ENCODE measurements around the gene MBP. TPM values are rescaled to one million over a fixed set of nuclear protein-coding genes. Genes with fewer than 3 reads are reported as not detected.

The MBP gene
- total RNA-seq, 1 donor from 2014 or later: 14.5 TPM

DNA sequence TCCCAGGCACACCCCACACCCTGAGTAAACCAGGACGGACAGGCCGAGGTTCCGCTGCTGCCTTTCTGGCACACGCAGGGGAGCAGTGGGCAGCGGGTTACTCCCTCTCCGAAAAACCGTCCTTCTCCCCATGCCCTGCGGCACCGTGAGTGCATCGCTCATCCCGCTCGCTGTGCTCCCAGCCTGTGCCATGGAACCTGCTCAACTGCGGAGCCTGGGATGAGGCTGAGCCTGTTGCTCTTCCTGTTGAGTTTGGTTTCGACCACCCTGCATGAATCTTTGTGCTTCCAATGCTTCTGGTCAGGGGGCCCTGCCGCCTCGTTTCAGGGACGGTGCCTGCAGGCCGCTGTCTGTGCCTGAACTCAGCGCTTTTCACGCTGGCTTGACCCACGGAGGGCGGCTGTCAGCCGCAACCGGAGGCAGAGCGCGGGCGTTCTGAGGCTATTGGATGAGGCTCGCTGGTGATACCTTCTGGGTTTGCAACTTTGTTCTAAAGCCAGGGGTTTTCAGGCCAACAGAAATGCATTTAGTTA lies 106.7 kb downstream of the MBP start:
- H3K27me3 Mint-ChIP-seq: no peaks in the 10 kb centered on the region
- no peak overlapping the region for H3K4me3 Mint-ChIP-seq
- H3K4me1 Mint-ChIP-seq (ENCODE audit: unreplicated experiment): peaks cover 8% of the 10 kb centered on the region
- no peak for DNase-seq (ENCODE audit: extremely low spot score, unreplicated experiment)
- peaks cover 7% of the 10 kb centered on the region for H3K36me3 Mint-ChIP-seq
- no peak overlapping the region for H3K27ac Mint-ChIP-seq
- TF ChIP-seq, protein P1, sequence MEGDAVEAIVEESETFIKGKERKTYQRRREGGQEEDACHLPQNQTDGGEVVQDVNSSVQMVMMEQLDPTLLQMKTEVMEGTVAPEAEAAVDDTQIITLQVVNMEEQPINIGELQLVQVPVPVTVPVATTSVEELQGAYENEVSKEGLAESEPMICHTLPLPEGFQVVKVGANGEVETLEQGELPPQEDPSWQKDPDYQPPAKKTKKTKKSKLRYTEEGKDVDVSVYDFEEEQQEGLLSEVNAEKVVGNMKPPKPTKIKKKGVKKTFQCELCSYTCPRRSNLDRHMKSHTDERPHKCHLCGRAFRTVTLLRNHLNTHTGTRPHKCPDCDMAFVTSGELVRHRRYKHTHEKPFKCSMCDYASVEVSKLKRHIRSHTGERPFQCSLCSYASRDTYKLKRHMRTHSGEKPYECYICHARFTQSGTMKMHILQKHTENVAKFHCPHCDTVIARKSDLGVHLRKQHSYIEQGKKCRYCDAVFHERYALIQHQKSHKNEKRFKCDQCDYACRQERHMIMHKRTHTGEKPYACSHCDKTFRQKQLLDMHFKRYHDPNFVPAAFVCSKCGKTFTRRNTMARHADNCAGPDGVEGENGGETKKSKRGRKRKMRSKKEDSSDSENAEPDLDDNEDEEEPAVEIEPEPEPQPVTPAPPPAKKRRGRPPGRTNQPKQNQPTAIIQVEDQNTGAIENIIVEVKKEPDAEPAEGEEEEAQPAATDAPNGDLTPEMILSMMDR (conservative IDR thresholded peaks at IDR 0.05): no peak
- no peaks in the 10 kb centered on the region for H3K9me3 Mint-ChIP-seq

DNA sequence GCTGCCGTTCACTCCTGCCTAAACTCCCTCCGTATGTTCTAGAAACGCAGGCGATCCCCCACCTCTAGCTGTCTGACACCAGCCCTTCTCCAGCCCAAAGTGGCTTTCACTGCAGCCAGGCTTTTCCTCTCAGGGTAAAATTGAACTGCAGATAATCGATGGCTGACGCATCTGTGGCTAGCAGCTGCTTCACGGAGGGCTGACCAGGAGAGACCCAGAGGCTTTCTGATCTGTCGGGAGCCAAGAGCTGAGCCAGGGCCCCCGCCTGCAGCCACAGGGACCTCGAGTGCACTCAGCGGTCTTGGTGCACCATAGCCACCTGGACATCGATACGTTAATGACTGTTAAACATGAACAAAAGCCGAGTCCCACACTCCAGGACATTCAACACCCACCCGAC lies 107.5 kb downstream of the MBP start:
- Mint-ChIP-seq H3K9me3 (no peaks in the 10 kb centered on the region), H3K27me3 (no peaks in the 10 kb centered on the region), H3K27ac (no peak overlapping the region)

DNA sequence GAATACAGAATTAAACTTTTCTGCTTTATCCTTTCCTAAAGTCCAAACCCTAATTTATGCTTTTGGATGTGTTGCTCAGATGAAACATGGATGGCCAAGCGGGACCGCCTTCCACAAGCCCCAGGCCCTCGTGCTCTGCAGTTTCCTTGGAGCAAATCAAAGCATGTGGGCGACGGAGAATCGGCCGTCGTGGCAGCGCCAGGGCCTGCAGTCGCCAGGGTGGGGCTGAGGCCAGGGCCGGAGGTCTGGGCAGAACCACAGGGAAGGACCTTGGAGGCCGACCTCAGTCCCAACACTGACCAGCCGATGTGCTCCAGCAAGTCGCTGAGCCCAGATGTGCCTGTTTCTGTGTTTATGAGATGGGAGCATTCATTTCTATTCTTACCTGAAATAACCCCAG lies 108.1 kb downstream of the MBP start:
- H3K27ac Mint-ChIP-seq: no peak overlapping the region
- H3K36me3 Mint-ChIP-seq: peaks cover 1% of the 10 kb centered on the region
- H3K27me3 Mint-ChIP-seq: no peaks in the 10 kb centered on the region
- no peak overlapping the region for H3K4me3 Mint-ChIP-seq
- H3K4me1 Mint-ChIP-seq (ENCODE audit: unreplicated experiment): peaks cover 8% of the 10 kb centered on the region
- TF ChIP-seq, protein P1 (conservative IDR thresholded peaks at IDR 0.05): no peak
- H3K9me3 Mint-ChIP-seq: no peaks in the 10 kb centered on the region
- DNase-seq (ENCODE audit: extremely low spot score, unreplicated experiment): no peak

More for the DNA sequence above, 107.5 kb downstream of the MBP start:
- DNase-seq (ENCODE audit: extremely low spot score, unreplicated experiment): no peak
- TF ChIP-seq, protein P1 (conservative IDR thresholded peaks at IDR 0.05): no peak
- no peak overlapping the region for H3K4me3 Mint-ChIP-seq
- peaks cover 6% of the 10 kb centered on the region for H3K36me3 Mint-ChIP-seq
- peaks cover 8% of the 10 kb centered on the region for H3K4me1 Mint-ChIP-seq (ENCODE audit: unreplicated experiment)

DNA sequence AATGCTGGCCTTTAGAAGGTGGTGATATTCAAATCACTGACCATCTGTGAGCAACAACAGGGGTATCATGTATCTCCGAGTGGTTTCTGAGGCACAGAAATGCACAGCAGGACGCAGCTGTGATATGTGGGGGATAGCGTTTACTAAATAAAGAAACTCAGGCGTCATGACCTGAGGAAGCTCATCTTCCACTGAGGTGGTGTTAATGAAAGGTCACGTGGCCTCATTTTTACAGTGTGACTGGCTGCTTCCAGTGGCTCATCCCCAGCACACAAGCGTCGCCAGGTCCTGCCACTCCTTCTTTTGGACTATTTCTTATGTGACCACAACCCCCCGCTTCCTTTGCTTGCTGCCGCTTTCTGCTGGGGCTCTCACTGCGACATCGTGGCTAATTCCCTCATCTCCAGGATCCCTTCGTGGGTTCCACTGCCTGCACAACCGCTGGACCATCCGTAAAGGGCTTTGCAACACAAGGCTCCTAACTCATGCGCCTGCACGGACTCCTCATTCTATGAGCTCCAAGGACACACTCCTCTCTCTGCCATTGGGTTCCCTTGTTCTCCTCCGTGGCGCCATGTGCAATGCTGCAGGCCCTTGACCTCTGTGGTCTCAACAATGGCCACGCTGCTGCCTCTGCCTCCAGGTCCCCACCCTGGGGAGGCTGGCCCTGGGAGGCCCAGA lies 109.3 kb downstream of the MBP start:
- Mint-ChIP-seq H3K27ac (no peak overlapping the region), H3K4me1 (ENCODE audit: unreplicated experiment) (peaks cover 8% of the 10 kb centered on the region), H3K9me3 (no peaks in the 10 kb centered on the region), H3K27me3 (no peaks in the 10 kb centered on the region), H3K4me3 (no peak overlapping the region), H3K36me3 (peaks cover 3% of the 10 kb centered on the region)
- TF ChIP-seq, protein P1 (conservative IDR thresholded peaks at IDR 0.05): no peak
- no peak for DNase-seq (ENCODE audit: extremely low spot score, unreplicated experiment)

DNA sequence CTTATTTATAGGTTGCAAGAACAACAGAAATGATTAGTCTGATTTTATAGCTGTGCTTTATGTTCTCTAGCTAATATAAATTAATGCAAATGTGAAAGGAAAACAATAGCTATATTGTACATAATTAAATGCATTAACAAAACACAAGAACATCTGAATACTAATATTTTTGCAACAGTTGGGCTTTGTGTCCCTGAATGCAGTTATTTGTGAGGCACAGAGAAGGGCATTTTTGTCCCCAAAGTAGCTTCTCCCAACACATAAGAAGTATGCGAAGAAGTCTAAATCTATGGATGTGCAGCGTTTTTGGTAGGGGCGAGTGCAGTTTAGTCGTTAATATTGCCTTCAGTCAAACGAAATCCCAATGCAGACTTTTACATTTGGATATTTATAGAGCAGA lies 110.0 kb downstream of the MBP start:
- H3K4me1 Mint-ChIP-seq (ENCODE audit: unreplicated experiment): peaks cover 8% of the 10 kb centered on the region
- no peaks in the 10 kb centered on the region for H3K9me3 Mint-ChIP-seq
- peaks cover 3% of the 10 kb centered on the region for H3K36me3 Mint-ChIP-seq
- TF ChIP-seq, protein P1 (conservative IDR thresholded peaks at IDR 0.05): no peak
- no peak for DNase-seq (ENCODE audit: extremely low spot score, unreplicated experiment)
- H3K27me3 Mint-ChIP-seq: no peaks in the 10 kb centered on the region
- no peak overlapping the region for H3K4me3 Mint-ChIP-seq
- no peak overlapping the region for H3K27ac Mint-ChIP-seq
